Muscle of leg (tissue), 11 donors: ENCODE data around the gene SELPLG. TPM values are rescaled to one million over a fixed set of nuclear protein-coding genes. Genes with fewer than 3 reads are reported as not detected.
A peak's percentile ranks its signal among the peaks of the same experiment; 100 is the strongest.

Experiments
- DNase-seq: peaks from one replicate; pipeline ENCODE4 v3.0.0; 2013
- H3K27ac ChIP-seq: one replicate; pipeline ENCODE4 v1.5.1; 2013; ENCODE audit warnings: mild to moderate bottlenecking, low read length, control low read depth
- H3K27me3 ChIP-seq: one replicate; pipeline ENCODE4 v1.6.1; 2013; ENCODE audit warnings: low read length; ENCODE audit not compliant: control insufficient read depth, insufficient read depth
- H3K36me3 ChIP-seq: one replicate; pipeline ENCODE4 v1.6.1; 2013; ENCODE audit warnings: low read length; ENCODE audit not compliant: control insufficient read depth, insufficient read depth
- H3K4me1 ChIP-seq: one replicate; pipeline ENCODE4 v1.6.1; 2013; ENCODE audit warnings: low read length; ENCODE audit not compliant: control insufficient read depth, insufficient read depth
- H3K4me3 ChIP-seq: one replicate; pipeline ENCODE4 v1.5.1; 2013; ENCODE audit warnings: low read length, control low read depth
- H3K9me3 ChIP-seq: replicated peaks from 2 replicates; pipeline ENCODE4 v1.6.1; 2013; ENCODE audit warnings: low read depth, low read length; ENCODE audit not compliant: control insufficient read depth
- WGBS: methylation state at CpG from one replicate; pipeline ENCODE4 v1.1.5; 2013; ENCODE audit warnings: missing lambda C conversion rate; ENCODE audit not compliant: insufficient coverage; 5-methylcytosine and 5-hydroxymethylcytosine counted together
- polyA plus RNA-seq, 8 donors: library from polyadenylated mRNA; unstranded; fragments of 120-200 nt; gene quantifications; one replicate each; pipeline versions ENCODE4 v1.2.1 to v1.2.3, GENCODE V29; 2013; ENCODE audit warnings: inconsistent platforms in 1 of 8, low replicate concordance in 1 of 8; ENCODE audit not compliant: insufficient read length in 8 of 8, insufficient read depth in 1 of 8
- total RNA-seq: library from RNA; stranded (reverse); fragments of 120-200 nt; gene quantifications from one replicate; pipeline ENCODE4 v1.2.4, GENCODE V29; 2013

The SELPLG gene
- total and polyA plus RNA-seq, 9 donors = 2.8 to 5.5 (median 4.2) TPM

- DNase-seq = no peak
- Histone ChIP-seq H3K4me1 (peaks cover 41% of the 10 kb centered on the region), H3K9me3 (no peaks in the 10 kb centered on the region), H3K27me3 (no peaks in the 10 kb centered on the region), H3K4me3 (no peak overlapping the region), H3K36me3 (peaks cover 2% of the 10 kb centered on the region), H3K27ac (peak overlapping the region; percentile 31)
- 92% methylated on average over 9 of the region's 11 CpGs for WGBS
These were observed 35.0 kb downstream of the SELPLG start for GRCh38 chr12:108598553-108599250.

- H3K27ac ChIP-seq = peak within 1 kb of the TSS; percentile 53
- no peaks in the 10 kb centered on the region for H3K9me3 ChIP-seq
- peak; percentile 90 for DNase-seq
- no peaks in the 10 kb centered on the region for H3K27me3 ChIP-seq
- H3K4me1 ChIP-seq = peaks cover 41% of the 10 kb centered on the region
- H3K36me3 ChIP-seq = peaks cover 2% of the 10 kb centered on the region
- 16% methylated on average over 8 of the region's 27 CpGs for WGBS
- peak within 1 kb of the TSS; percentile 62 for H3K4me3 ChIP-seq
These were observed 35.9 kb downstream of the SELPLG start, which contains the start of gene TMEM119 for GRCh38 chr12:108597559-108598471. TSS of gene TMEM119 (minus strand) at chr12:108598084. CDS start at chr12:108592383, 5,701 bp downstream.

- H3K27ac ChIP-seq = peak overlapping the region; percentile 53
- H3K9me3 ChIP-seq = no peaks in the 10 kb centered on the region
- H3K27me3 ChIP-seq = no peaks in the 10 kb centered on the region
- peaks cover 2% of the 10 kb centered on the region for H3K36me3 ChIP-seq
- H3K4me1 ChIP-seq = peaks cover 41% of the 10 kb centered on the region
- 40% methylated on average over 4 of the region's 10 CpGs for WGBS
- H3K4me3 ChIP-seq = peak overlapping the region; percentile 62
- no peak for DNase-seq
These were observed 36.7 kb downstream of the SELPLG start for GRCh38 chr12:108596854-108597558.

- peak overlapping the region; percentile 35 for H3K27ac ChIP-seq
- H3K4me3 ChIP-seq = peak overlapping the region; percentile 62
- no peaks in the 10 kb centered on the region for H3K27me3 ChIP-seq
- H3K9me3 ChIP-seq = no peaks in the 10 kb centered on the region
- 34% methylated on average over 14 of the region's 17 CpGs for WGBS
- peaks cover 41% of the 10 kb centered on the region for H3K4me1 ChIP-seq
- H3K36me3 ChIP-seq = peaks cover 2% of the 10 kb centered on the region
- DNase-seq = peak; percentile 41
These were observed 37.7 kb downstream of the SELPLG start for GRCh38 chr12:108595711-108596647.

GRCh38 chr12:108594960-108595710 is 38.6 kb downstream of the SELPLG start:
- Histone ChIP-seq H3K9me3 (no peaks in the 10 kb centered on the region), H3K27ac (no peak overlapping the region), H3K36me3 (peaks cover 2% of the 10 kb centered on the region), H3K4me1 (peaks cover 41% of the 10 kb centered on the region), H3K27me3 (no peaks in the 10 kb centered on the region), H3K4me3 (no peak overlapping the region)
- DNase-seq = no peak
- 94% methylated on average over 5 of the region's 7 CpGs for WGBS

- 94% methylated on average over 6 of the region's 10 CpGs for whole genome bisulfite sequencing
- no peaks in the 10 kb centered on the region for H3K27me3 ChIP-seq
- H3K27ac ChIP-seq = no peak overlapping the region
- H3K9me3 ChIP-seq = no peaks in the 10 kb centered on the region
- H3K36me3 ChIP-seq = peaks cover 2% of the 10 kb centered on the region
- H3K4me1 ChIP-seq = peaks cover 48% of the 10 kb centered on the region
- H3K4me3 ChIP-seq = no peak overlapping the region
- no peak for DNase-seq
These were observed 39.3 kb downstream of the SELPLG start for GRCh38 chr12:108594323-108594903.

- no peak overlapping the region for H3K27ac ChIP-seq
- peaks cover 2% of the 10 kb centered on the region for H3K36me3 ChIP-seq
- H3K4me3 ChIP-seq = no peak overlapping the region
- no peaks in the 10 kb centered on the region for H3K27me3 ChIP-seq
- 77% methylated on average over 7 of the region's 25 CpGs for WGBS
- no peak for DNase-seq
- H3K9me3 ChIP-seq = no peaks in the 10 kb centered on the region
- peaks cover 59% of the 10 kb centered on the region for H3K4me1 ChIP-seq
These were observed 41.4 kb downstream of the SELPLG start for GRCh38 chr12:108592033-108592909.

GRCh38 chr12:108591267-108591980 is 42.3 kb downstream of the SELPLG start:
- peaks cover 53% of the 10 kb centered on the region for H3K4me1 ChIP-seq
- H3K9me3 ChIP-seq = no peaks in the 10 kb centered on the region
- no peak for DNase-seq
- no peak overlapping the region for H3K4me3 ChIP-seq
- H3K27ac ChIP-seq = no peak overlapping the region
- H3K27me3 ChIP-seq = no peaks in the 10 kb centered on the region
- WGBS = 65% methylated on average over 18 of the region's 22 CpGs
- H3K36me3 ChIP-seq = peaks cover 2% of the 10 kb centered on the region
